H1 (cell line): ENCODE measurements around the gene MLANA. TPM values are rescaled to one million over a fixed set of nuclear protein-coding genes. Genes with fewer than 3 reads are reported as not detected.

Experiments
- CTCF ChIA-PET: fragments of 300-600 bp; sonication (Branson Sonifier 250); formaldehyde crosslinking; loops from one replicate; lab custom pipeline; 2021; ENCODE audit not compliant: partially characterized antibody; lab: Charles Lee
- POLR2A ChIA-PET: fragments of 300-600 bp; sonication (Branson Sonifier 250); formaldehyde crosslinking; loops from one replicate; lab custom pipeline; 2021; ENCODE audit warnings: inconsistent platforms; ENCODE audit not compliant: partially characterized antibody; lab: Charles Lee
- DNase-seq, 2 experiments: peaks; one replicate each; pipeline versions ENCODE4 v3.0.0 to v3.0.0-alpha.2; 2010 to 2022; ENCODE audit warnings: low spot score in 2 of 2, low read depth in 1 of 2, mixed read lengths in 1 of 2
- FAIRE-seq: peaks from 2 replicates; lab custom pipeline; 2011; peaks lifted over from hg19 to GRCh38; lab: Jason Lieb, UNC
- H2AFZ ChIP-seq: 2 replicates; pipeline ENCODE4 v1.8.1; 2012; ENCODE audit warnings: low read length, inconsistent platforms
- H2AK5ac ChIP-seq: 2 replicates; pipeline ENCODE4 v1.6.1; 2013; ENCODE audit warnings: low read depth, low read length
- H2BK120ac ChIP-seq: replicated peaks from 2 replicates; pipeline ENCODE3; 2013; ENCODE audit warnings: low read depth, low read length, inconsistent platforms
- H2BK12ac ChIP-seq: 2 replicates; pipeline ENCODE4 v1.6.1; 2013; ENCODE audit warnings: low read depth, low read length
- H2BK15ac ChIP-seq: 2 replicates; pipeline ENCODE4 v1.6.1; 2013; ENCODE audit warnings: low read length
- H2BK20ac ChIP-seq: 2 replicates; pipeline ENCODE4 v1.6.1; 2013; ENCODE audit warnings: low read length
- H2BK5ac ChIP-seq: 2 replicates; pipeline ENCODE4 v1.6.1; 2013; ENCODE audit warnings: low read depth, low read length
- H3K14ac ChIP-seq: 2 replicates; pipeline ENCODE4 v1.6.1; 2013; ENCODE audit warnings: inconsistent platforms; ENCODE audit not compliant: insufficient read length
- H3K18ac ChIP-seq: 2 replicates; pipeline ENCODE4 v1.6.1; 2013; ENCODE audit warnings: low read length; ENCODE audit errors: extremely low read depth
- H3K23ac ChIP-seq: 2 replicates; pipeline ENCODE4 v1.6.1; 2013; ENCODE audit warnings: inconsistent platforms; ENCODE audit not compliant: insufficient read length
- H3K23me2 ChIP-seq: 2 replicates; pipeline ENCODE4 v1.6.1; 2013; ENCODE audit warnings: low read depth, low read length
- H3K27ac ChIP-seq: 2 replicates; pipeline ENCODE4 v1.6.1; 2011; ENCODE audit warnings: low read depth, low read length, inconsistent platforms
- H3K27me3 ChIP-seq, 4 experiments: replicated peaks in 1 of 4; 1 replicate in 1 of 4; 2 replicates in 3 of 4; pipeline versions ENCODE4 v1.6.1 to v1.8.1; 2011 to 2013; ENCODE audit warnings: low read length in 3 of 4, mild to moderate bottlenecking in 3 of 4, inconsistent platforms in 2 of 4, mixed read lengths in 2 of 4, moderate library complexity in 1 of 4; ENCODE audit not compliant: control insufficient read depth in 3 of 4, insufficient read depth in 3 of 4; ENCODE audit errors: extremely low read depth in 1 of 4
- H3K36me3 ChIP-seq, 4 experiments: 2 replicates each; pipeline versions ENCODE4 v1.6.1 to v1.8.1; 2011 to 2013; ENCODE audit warnings: mild to moderate bottlenecking in 4 of 4, low read length in 3 of 4, moderate library complexity in 2 of 4, control low read depth in 1 of 4, inconsistent platforms in 1 of 4; ENCODE audit not compliant: insufficient read depth in 4 of 4, control insufficient read depth in 2 of 4
- H3K4ac ChIP-seq: replicated peaks from 2 replicates; pipeline ENCODE3; 2013; ENCODE audit warnings: low read length, low read depth, mixed read lengths, inconsistent platforms; ENCODE audit not compliant: insufficient read length
- H3K4me1 ChIP-seq, 4 experiments: replicated peaks in 1 of 4; 1 replicate in 1 of 4; 2 replicates in 3 of 4; pipeline versions ENCODE4 v1.6.1 to v1.8.1; 2011 to 2013; ENCODE audit warnings: low read length in 3 of 4, inconsistent platforms in 2 of 4, mixed read lengths in 1 of 4; ENCODE audit not compliant: insufficient read depth in 4 of 4, control insufficient read depth in 3 of 4
- H3K4me2 ChIP-seq, 2 experiments: 2 replicates each; pipeline versions ENCODE4 v1.6.1 to v1.8.1; 2011 to 2013; ENCODE audit warnings: low read depth in 2 of 2, low read length in 2 of 2, control low read depth in 1 of 2, inconsistent platforms in 1 of 2, mild to moderate bottlenecking in 1 of 2; ENCODE audit not compliant: insufficient read depth in 1 of 2
- H3K4me3 ChIP-seq, 4 experiments: fragments of 200-600, 300-600 bp in 1 of 4; sonication (generic), shearing (Covaris generic), sonication (Bioruptor Twin) in 1 of 4; 2 replicates each; pipeline versions ENCODE4 v1.5.1 to v1.8.1; 2011 to 2016; ENCODE audit warnings: low read length in 4 of 4, low read depth in 3 of 4, control low read depth in 2 of 4, inconsistent platforms in 2 of 4, mild to moderate bottlenecking in 2 of 4, mixed read lengths in 1 of 4, moderate library complexity in 1 of 4; ENCODE audit not compliant: insufficient read depth in 2 of 4; ENCODE audit errors: extremely low read depth in 1 of 4
- H3K56ac ChIP-seq: replicated peaks from 2 replicates; pipeline ENCODE3; 2013; ENCODE audit warnings: low read depth, mild to moderate bottlenecking, mixed read lengths, low read length, inconsistent platforms; ENCODE audit not compliant: insufficient read length
- H3K79me1 ChIP-seq: 2 replicates; pipeline ENCODE4 v1.6.1; 2013; ENCODE audit warnings: low read depth, low read length, control low read depth
- H3K79me2 ChIP-seq, 2 experiments: 2 replicates each; pipeline versions ENCODE4 v1.6.1 to v1.8.1; 2012 to 2013; ENCODE audit warnings: low read length in 2 of 2, mild to moderate bottlenecking in 2 of 2, inconsistent platforms in 1 of 2; ENCODE audit not compliant: insufficient read depth in 2 of 2, control insufficient read depth in 1 of 2
- H3K9ac ChIP-seq, 4 experiments: replicated peaks in 1 of 4; 1 replicate in 1 of 4; 2 replicates in 3 of 4; pipeline versions ENCODE4 v1.6.1 to v1.8.1; 2011 to 2013; ENCODE audit warnings: low read depth in 3 of 4, low read length in 3 of 4, control low read depth in 2 of 4, mild to moderate bottlenecking in 2 of 4, moderate library complexity in 2 of 4, inconsistent platforms in 1 of 4; ENCODE audit errors: extremely low read depth in 1 of 4
- H3K9me3 ChIP-seq, 2 experiments: 2 replicates each; pipeline versions ENCODE4 v1.6.1 to v1.8.1; 2012 to 2013; ENCODE audit warnings: mild to moderate bottlenecking in 2 of 2, moderate library complexity in 2 of 2, control low read depth in 1 of 2, inconsistent platforms in 1 of 2, low read depth in 1 of 2, low read length in 1 of 2, mixed read lengths in 1 of 2; ENCODE audit not compliant: insufficient read depth in 2 of 2
- H4K20me1 ChIP-seq, 2 experiments: replicated peaks in 1 of 2; 2 replicates each; pipeline versions ENCODE3 to v1.8.1; 2011 to 2013; ENCODE audit warnings: inconsistent platforms in 2 of 2, low read length in 2 of 2, mild to moderate bottlenecking in 1 of 2; ENCODE audit not compliant: insufficient read depth in 2 of 2, control insufficient read depth in 1 of 2
- H4K5ac ChIP-seq: 2 replicates; pipeline ENCODE4 v1.6.1; 2013; ENCODE audit warnings: low read length, low read depth, mixed read lengths, inconsistent platforms; ENCODE audit not compliant: insufficient read length
- H4K8ac ChIP-seq: 2 replicates; pipeline ENCODE4 v1.8.0; 2013; ENCODE audit warnings: mild to moderate bottlenecking, moderate library complexity, low read length, inconsistent platforms; ENCODE audit not compliant: insufficient read depth; ENCODE audit errors: extremely low read depth
- H4K91ac ChIP-seq: replicated peaks from 2 replicates; pipeline ENCODE3; 2013; ENCODE audit warnings: low read length, mixed read lengths, inconsistent platforms; ENCODE audit not compliant: insufficient read length
- CHD1 ChIP-seq: IDR thresholded peaks from 2 replicates; pipeline ENCODE4 v1.6.1; 2012; ENCODE audit warnings: low read depth, low read length, improper control_type of control experiment
- JUND ChIP-seq: IDR thresholded peaks from 2 replicates; pipeline ENCODE4 v1.6.1; 2011; ENCODE audit warnings: mild to moderate bottlenecking, improper control_type of control experiment, low read length
- KDM1A ChIP-seq: fragments of 200-600, 300-600 bp; sonication (generic); IDR thresholded peaks from 2 replicates; pipeline ENCODE4 v1.7.1; 2016; ENCODE audit warnings: mild to moderate bottlenecking, low read length, borderline replicate concordance
- KDM4A ChIP-seq: IDR thresholded peaks from one replicate; pipeline ENCODE4 v1.7.1; 2012; ENCODE audit warnings: low read depth, mild to moderate bottlenecking, moderate library complexity, low read length, inconsistent platforms; ENCODE audit not compliant: severe bottlenecking
- POLR2AphosphoS5 ChIP-seq: IDR thresholded peaks from 2 replicates; pipeline ENCODE4 v1.6.1; 2011; ENCODE audit warnings: low read depth, low read length
- SAP30 ChIP-seq: fragments of 300-600 bp; sonication (generic); IDR thresholded peaks from 2 replicates; pipeline ENCODE4 v1.7.1; 2012; ENCODE audit warnings: low read length, moderate library complexity, mild to moderate bottlenecking, inconsistent platforms; ENCODE audit not compliant: insufficient read depth, insufficient replicate concordance
- SIN3A ChIP-seq, 2 experiments: IDR thresholded peaks in 1 of 2; conservative IDR thresholded peaks in 1 of 2; 2 replicates each; pipeline ENCODE4 v1.6.1; 2011 to 2012; ENCODE audit warnings: low read length in 2 of 2, improper control_type of control experiment in 1 of 2, low read depth in 1 of 2, mild to moderate bottlenecking in 1 of 2
- SIRT6 ChIP-seq: IDR thresholded peaks from one replicate; pipeline ENCODE4 v1.7.1; 2012; ENCODE audit warnings: low read length, inconsistent platforms
- SIX5 ChIP-seq: IDR thresholded peaks from 2 replicates; pipeline ENCODE4 v1.6.1; 2011; ENCODE audit warnings: mild to moderate bottlenecking, low read depth, low read length
- SP4 ChIP-seq: IDR thresholded peaks from 2 replicates; pipeline ENCODE4 v1.6.1; 2012; ENCODE audit warnings: low read length, inconsistent platforms
- SUZ12 ChIP-seq: fragments of 200-600 bp; sonication (generic); IDR thresholded peaks from 2 replicates; pipeline ENCODE4 v1.6.1; 2012; ENCODE audit warnings: mild to moderate bottlenecking, inconsistent platforms, low read length, moderate library complexity, mixed read lengths
- TAF1 ChIP-seq: IDR thresholded peaks from 2 replicates; pipeline ENCODE4 v1.6.1; 2011; ENCODE audit warnings: mild to moderate bottlenecking, low read depth, low read length
- WGBS, 2 experiments: shearing (Covaris generic) in 1 of 2; methylation state at CpG; one replicate each; pipeline versions ENCODE4 v1.1.6 to v1.1.7; 2013 to 2015; ENCODE audit warnings: low lambda C conversion rate in 2 of 2, mixed read lengths in 2 of 2, inconsistent platforms in 1 of 2, low coverage in 1 of 2, missing lambda C conversion rate in 1 of 2; ENCODE audit not compliant: insufficient replicate concordance in 2 of 2, insufficient coverage in 1 of 2, insufficient read length in 1 of 2; ENCODE audit errors: extremely low coverage in 1 of 2, missing lambda C conversion rate in 1 of 2; 5-methylcytosine and 5-hydroxymethylcytosine counted together
- polyA plus RNA-seq, 7 experiments: library from polyadenylated mRNA; depleted of rRNA in 3 of 7; stranded (reverse) in 5 of 7; unstranded in 2 of 7; fragments of >200 nt in 5 of 7; fragments of 200-250 nt in 2 of 7; gene quantifications; 1 replicate in 5 of 7; 2 replicates in 1 of 7; 4 replicates in 1 of 7; pipeline versions ENCODE4 v1.2.1 to v1.2.3, GENCODE V29; 2011 to 2013; ENCODE audit warnings: missing spikeins in 2 of 7, mixed read lengths in 2 of 7
- total RNA-seq: library from RNA; stranded (reverse); fragmentation: NEBNext Ultra II Directional; extraction: Animal tissue kit (Norgen Biotek cat#: 25700); gene quantifications from 2 replicates; pipeline ENCODE4 v1.2.1, GENCODE V29; 2021
- TF ChIP-seq, protein P1 (sequence below): IDR thresholded peaks from 2 replicates; pipeline ENCODE4 v1.6.1; 2012; ENCODE audit warnings: low read length, inconsistent platforms

Gene MLANA
- total and polyA plus RNA-seq, 2 of the 8 experiments (the other 6 are each of a cell fraction or from before 2014, with no cell fraction given) = not detected

GRCh38 chr9:5945112-5945511 is 54.4 kb downstream of the MLANA start:
- Histone ChIP-seq H2BK12ac (no peak overlapping the region), H3K9me3 (no peaks in the 10 kb centered on the region), H3K4me1 (no peaks in the 10 kb centered on the region; a peak in 1 of 7 replicates), H2BK5ac (no peak overlapping the region), H3K14ac (no peak overlapping the region), H3K27ac (no peak overlapping the region), H3K18ac (no peak overlapping the region), H2BK20ac (no peak overlapping the region), H3K9ac (no peak overlapping the region), H2BK120ac (no peak overlapping the region), H2AK5ac (no peak overlapping the region), H2AFZ (no peak overlapping the region), H4K5ac (no peak overlapping the region), H3K79me2 (no peaks in the 10 kb centered on the region), H3K4me2 (no peak overlapping the region), H3K4me3 (no peak overlapping the region), H2BK15ac (no peak overlapping the region), H3K23ac (no peak overlapping the region), H3K79me1 (no peaks in the 10 kb centered on the region), H3K4ac (no peak overlapping the region), H3K27me3 (no peaks in the 10 kb centered on the region), H3K23me2 (no peaks in the 10 kb centered on the region), H3K56ac (no peak overlapping the region), H4K8ac (no peak overlapping the region), H4K91ac (no peak overlapping the region), H3K36me3 (no peaks in the 10 kb centered on the region), H4K20me1 (no peaks in the 10 kb centered on the region)
- DNase-seq (no peak), FAIRE-seq (peak; percentile 7)
- ChIA-PET POLR2A (no interaction called here), CTCF (no interaction called here)
- TF ChIP-seq SIX5 (no peak), SIRT6 (no peak), JUND (no peak), KDM4A (no peak), POLR2AphosphoS5 (no peak), KDM1A (no peak), SP4 (no peak), TAF1 (no peak), SAP30 (no peak), SIN3A (conservative IDR thresholded peaks at IDR 0.05 in 1 of 2, IDR thresholded peaks at IDR 0.05 in 1 of 2; ENCODE audit: low read depth in 1 of 2, low read length in 2 of 2) (no peak), CHD1 (no peak), SUZ12 (no peak)
- TF ChIP-seq, protein P1, sequence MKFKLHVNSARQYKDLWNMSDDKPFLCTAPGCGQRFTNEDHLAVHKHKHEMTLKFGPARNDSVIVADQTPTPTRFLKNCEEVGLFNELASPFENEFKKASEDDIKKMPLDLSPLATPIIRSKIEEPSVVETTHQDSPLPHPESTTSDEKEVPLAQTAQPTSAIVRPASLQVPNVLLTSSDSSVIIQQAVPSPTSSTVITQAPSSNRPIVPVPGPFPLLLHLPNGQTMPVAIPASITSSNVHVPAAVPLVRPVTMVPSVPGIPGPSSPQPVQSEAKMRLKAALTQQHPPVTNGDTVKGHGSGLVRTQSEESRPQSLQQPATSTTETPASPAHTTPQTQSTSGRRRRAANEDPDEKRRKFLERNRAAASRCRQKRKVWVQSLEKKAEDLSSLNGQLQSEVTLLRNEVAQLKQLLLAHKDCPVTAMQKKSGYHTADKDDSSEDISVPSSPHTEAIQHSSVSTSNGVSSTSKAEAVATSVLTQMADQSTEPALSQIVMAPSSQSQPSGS = no peak
- 88% methylated on average over 1 of the region's 1 CpG; no CpG with 5 or more reads in 1 of the 2 experiments for WGBS, 2 experiments
